HG02798 (cell line): ENCODE data around the gene ZNF107.

Source experiments
- ATAC-seq: cut with Tn5 transposase; IDR thresholded peaks from one replicate; pipeline ENCODE4 v1.9.1; 2021; ENCODE audit warnings: mild to moderate bottlenecking; ENCODE audit not compliant: unreplicated experiment, poor library complexity

Gene ZNF107

GRCh38 chr7:64665980-64666662 lies at the start of gene ZNF107:
Gene ZNF107, plus strand, starts transcription at chr7:64666133. Its CDS starts 150 bp downstream, at chr7:64666283.
- peak; percentile 99 for ATAC-seq

GRCh38 chr7:64618785-64619456 lies 47.0 kb upstream of the ZNF107 start:
- no peak for ATAC-seq

- no peak for ATAC-seq
Observed at GRCh38 chr7:64619705-64620104, 46.2 kb upstream of the ZNF107 start.

GRCh38 chr7:64621656-64622055 lies 44.3 kb upstream of the ZNF107 start:
- no peak for ATAC-seq

DNA sequence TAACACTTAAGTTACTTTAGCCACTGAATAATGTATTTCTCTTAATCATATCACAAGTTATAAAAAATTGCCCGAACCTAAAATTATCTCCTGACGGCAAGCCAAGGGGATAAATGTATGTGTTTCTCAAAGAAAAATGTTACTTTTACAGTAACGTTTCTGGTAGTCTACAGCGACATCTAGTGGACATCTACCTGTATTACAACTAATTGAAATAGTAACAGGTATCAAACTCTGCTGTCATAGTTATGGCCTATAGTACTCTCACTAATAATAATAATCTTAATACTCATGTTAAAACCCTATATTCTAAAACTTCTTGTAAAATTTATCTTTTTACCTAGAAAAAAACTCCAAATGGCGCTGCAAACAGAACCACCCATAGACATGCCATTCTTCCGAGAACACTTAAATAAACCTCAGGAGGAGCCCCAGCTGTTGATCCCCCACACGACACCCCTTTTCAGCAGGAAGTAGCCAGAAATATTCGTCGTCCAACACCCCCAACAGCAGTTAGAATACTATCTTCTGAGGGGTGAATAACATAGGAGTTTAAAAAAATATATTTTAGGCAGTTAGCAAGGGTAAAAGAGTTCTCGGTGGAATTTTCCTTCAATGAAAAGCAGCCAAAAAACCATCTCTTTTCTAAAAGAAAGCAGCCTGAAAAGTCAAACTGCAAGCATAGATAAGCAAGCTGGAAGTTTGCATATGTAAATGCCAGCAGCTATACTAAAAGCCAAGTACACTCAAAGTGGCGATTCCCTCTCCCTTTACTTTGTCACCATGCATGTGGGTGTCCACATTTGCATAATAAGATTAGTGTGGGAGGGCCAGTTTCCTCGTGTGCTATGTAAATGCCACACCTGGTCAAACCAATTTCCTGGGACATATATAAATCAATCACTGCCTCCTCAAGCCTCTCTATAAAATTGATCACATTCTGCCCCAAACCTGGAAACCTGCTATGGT lies 40.5 kb upstream of the ZNF107 start:
- no peak for ATAC-seq

DNA sequence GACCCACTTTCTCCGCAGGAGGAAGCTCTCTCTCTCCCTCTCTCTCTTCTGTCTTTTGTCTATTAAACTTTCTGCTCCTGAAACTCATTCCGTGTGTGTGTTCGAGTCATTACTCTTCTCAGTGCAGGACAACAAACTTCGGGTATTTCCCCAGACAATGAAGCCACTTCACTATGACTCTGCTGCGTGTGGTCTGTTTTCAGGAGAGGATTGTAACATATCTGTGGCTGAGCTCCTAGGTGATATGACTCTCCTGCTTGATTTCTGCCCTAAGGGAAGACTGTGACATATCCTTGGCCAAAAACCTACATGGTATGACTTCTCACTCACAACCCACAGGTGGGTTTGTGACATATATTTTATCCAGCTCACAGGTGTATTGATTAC lies 39.9 kb upstream of the ZNF107 start:
- ATAC-seq: no peak

DNA sequence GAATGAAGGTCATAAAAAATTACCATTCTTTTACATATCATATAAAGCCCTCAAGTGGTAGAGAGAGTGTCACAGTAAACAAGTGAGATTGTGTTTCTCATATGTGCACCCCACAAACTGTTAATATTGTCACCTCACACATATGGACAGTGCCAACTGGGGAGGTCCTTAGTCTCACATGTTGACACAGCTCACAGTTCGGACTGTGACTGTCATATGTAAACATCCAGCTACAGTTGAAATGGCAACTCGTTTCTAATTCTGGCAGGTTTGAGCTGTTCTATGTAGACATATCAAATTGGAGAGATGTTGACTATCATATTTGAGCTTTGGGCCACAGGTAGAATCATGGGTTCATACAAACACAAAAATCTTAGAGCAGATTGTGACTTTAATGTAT lies 39.4 kb upstream of the ZNF107 start:
- no peak for ATAC-seq

DNA sequence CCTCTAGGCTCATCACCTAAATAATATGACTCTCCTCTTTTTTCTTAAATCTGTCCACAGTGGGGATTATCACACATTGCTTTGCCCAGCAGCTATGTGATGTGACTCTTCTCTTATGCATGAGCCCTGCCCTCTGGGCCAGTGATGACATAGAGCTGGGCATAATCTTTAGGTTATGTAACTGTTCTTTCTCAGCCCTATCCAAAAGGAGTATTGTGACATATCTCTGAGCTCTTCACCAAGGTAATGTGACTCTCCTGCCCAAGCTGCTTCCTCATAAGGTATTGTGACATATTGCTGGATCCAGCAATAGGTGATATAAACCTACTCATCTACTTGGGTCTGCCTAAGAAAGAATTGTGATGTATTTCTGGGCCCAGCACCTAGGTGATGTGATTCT lies 37.7 kb upstream of the ZNF107 start:
- no peak for ATAC-seq

DNA sequence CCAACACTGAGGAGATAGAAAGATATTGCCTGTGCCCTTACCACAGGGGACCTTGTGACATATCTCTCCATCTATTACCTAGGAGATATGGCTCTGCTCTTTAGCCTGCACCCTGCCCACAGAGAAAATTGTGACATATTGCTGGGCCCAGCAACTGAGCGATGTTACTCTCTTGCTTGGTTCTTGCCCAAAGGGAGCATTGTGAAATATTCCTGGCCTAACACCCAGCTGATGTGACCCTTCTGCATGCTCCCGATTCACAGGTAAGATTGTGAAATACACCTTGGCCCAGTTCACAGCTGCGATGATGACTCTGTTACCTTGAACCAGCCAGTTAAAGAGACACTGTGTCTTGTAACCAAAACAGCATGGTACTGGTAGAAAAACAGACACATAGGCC lies 37.2 kb upstream of the ZNF107 start:
- ATAC-seq: no peak

- ATAC-seq: no peak
Observed at GRCh38 chr7:64630496-64630895, 35.4 kb upstream of the ZNF107 start.

DNA sequence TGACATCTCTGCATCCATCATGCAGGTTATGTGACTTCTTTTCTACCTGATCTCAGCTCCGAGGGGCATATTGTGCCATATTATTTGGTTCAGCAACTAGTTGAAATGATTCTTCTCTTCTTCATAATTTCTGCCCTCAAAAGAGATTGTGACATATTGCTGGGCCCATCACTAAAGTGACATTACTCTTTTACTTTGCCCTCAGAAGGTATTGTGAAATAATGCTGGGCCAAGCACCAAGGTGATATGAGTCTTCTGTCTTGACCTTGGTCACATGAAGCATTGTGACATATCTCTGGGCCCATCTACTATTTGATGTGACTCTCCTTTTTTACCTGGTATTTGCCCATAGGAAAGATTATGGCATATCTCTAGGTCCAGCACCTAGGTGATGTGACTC lies 33.9 kb upstream of the ZNF107 start:
- ATAC-seq: no peak

DNA sequence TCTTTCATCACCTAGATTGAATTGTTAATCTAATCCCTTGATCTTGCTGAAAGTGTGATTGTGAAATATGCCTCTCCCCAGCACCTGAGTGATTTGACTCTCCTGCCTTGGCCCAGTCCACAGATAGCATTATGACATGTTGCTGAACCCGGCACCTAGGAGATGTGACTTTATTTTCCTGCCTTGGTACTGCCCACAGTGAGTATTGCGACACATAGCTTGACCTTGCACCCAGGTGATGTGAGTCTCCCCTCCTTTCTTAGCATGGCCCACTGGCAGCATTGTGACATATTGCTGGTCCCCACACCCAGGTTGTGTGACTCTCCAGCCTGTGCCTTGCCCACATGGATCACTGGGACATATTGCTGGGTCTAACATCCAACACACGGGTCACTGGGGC lies 32.5 kb upstream of the ZNF107 start:
- no peak for ATAC-seq

GRCh38 chr7:64634406-64635062 lies 31.4 kb upstream of the ZNF107 start:
- ATAC-seq: no peak

DNA sequence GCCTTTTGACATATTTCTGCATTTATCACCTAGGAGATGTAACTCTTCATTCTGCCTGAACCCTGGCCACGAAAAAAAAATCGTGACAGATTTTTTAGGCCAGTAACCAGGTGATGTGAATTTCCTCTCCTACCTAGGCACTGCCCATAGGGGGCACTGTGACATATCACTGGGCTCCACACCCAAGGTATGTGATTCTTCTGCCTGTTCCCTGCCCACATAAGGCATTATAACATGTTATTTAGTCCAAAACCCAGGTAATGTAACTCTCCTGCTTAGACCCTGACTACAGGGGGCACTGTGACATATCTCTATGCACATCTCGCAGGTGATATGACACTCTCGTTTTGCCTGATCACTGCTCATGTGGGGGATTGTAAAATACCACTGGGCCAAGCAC lies 29.5 kb upstream of the ZNF107 start:
- no peak for ATAC-seq

GRCh38 chr7:64637521-64638445 lies 28.1 kb upstream of the ZNF107 start:
- ATAC-seq: no peak

- no peak for ATAC-seq
Observed at GRCh38 chr7:64638822-64639221, 27.1 kb upstream of the ZNF107 start.

GRCh38 chr7:64639267-64640001 lies 26.5 kb upstream of the ZNF107 start:
- ATAC-seq: no peak

DNA sequence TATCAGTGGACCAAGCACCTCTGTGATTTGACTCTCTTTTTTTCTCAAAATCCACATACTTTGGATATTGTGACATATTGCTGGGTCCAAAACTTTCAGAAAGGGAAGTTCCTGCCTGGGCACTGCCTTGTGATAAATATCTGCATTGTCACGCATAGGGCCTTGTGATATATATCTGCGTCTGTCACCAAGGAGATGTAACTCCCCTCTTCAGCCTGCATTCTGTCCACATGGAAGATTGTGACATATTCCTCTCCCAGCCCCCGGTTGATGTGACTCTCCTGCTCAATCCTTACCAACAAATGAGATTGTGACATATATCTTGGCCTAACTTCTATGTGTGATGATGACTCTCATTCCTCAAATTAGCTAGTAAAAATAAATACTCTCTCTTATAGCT lies 25.4 kb upstream of the ZNF107 start:
- no peak for ATAC-seq

DNA sequence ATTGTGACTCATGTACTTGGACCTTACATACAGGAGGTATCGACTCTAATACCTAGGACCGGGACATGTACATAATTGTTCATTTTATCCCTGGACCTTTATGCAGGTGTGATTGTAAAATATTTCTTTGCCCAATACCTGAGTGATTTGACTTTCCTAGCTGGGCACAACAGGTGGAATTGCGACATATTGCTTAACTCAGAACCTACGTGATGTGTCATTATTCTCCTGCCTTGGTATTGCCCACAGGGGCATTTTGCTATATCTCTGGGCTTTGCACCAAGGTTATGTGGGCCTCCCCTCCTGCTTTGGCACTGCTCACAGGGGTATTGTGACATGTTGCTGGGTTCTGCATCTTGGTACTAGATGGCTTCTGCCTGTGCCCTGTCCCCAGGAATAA lies 23.9 kb upstream of the ZNF107 start:
- no peak for ATAC-seq
